HG03457 (cell line): ENCODE results near the gene CBLN3.

Experiments
- ATAC-seq: cut with Tn5 transposase; IDR thresholded peaks from one replicate; pipeline ENCODE4 v1.9.1; 2021; ENCODE audit warnings: moderate number of reproducible peaks; ENCODE audit not compliant: unreplicated experiment

Gene CBLN3

DNA sequence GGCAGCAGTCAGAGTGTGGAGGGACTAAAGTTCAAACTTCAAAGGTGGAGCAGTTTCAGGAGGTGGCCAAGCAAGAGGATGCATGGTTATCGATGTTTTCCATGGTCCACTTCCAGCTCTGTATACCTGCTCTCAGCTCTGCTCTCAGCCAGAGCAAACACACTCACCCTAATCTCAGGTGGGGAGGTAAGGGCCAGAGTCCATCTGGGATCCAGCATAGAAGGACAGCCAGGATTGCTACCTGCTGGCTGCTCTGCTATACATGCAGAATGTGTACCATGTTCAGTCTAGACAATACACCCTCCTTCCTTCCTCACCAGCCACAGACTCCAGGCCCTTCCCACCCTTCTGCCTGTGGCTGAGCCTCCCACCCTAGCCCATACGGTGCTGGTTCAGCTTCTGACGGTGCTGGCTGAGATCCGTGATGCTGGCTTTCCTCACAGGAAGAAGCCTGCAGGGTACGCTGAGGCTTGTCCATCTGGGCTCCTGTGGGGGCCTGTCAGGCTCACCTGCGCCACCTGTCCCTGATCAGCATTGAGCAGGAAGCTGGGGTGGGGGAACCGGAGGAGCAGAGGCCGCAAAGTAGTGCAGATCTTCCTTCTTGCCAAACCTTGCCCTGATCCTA, 2.4 kb downstream of the CBLN3 start:
- no peak for ATAC-seq

DNA sequence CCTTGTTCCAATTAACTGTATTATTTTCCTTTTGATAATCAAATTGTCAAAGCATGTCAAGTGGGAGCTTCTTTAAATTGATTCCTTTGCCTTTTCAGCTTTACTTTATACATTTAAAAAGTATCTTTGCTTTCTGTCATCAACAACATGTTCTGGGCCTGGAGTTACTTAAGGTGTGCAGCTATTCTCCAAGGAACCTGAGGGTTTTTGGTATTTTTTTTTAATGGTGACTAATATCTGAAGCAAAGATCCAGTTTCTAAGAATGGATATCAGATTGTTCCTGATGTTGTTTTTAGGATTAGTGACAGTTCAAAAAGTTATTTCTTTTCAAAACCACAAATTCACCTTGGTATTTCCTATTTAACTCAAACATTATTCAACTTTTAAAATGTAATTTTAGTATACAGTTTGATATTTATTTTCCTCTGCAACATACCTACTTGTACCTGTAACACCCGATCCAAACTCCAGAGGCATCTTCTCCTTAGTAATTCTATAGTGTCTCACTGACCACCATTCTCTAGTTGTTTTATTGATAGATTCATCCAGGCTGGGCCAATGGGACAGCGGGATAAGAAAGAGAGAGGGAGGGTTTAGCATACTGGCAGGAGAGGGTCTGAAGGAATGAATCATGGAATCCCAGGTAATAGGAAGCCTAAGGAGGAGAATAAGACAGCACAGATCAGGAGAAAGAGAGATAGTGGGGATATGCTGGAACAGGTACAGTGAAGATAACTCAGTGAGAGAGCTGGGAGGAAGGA, 3.1 kb downstream of the CBLN3 start:
- ATAC-seq: no peak

GRCh38 chr14:24425704-24426103, 3.8 kb downstream of the CBLN3 start:
- ATAC-seq: no peak

DNA sequence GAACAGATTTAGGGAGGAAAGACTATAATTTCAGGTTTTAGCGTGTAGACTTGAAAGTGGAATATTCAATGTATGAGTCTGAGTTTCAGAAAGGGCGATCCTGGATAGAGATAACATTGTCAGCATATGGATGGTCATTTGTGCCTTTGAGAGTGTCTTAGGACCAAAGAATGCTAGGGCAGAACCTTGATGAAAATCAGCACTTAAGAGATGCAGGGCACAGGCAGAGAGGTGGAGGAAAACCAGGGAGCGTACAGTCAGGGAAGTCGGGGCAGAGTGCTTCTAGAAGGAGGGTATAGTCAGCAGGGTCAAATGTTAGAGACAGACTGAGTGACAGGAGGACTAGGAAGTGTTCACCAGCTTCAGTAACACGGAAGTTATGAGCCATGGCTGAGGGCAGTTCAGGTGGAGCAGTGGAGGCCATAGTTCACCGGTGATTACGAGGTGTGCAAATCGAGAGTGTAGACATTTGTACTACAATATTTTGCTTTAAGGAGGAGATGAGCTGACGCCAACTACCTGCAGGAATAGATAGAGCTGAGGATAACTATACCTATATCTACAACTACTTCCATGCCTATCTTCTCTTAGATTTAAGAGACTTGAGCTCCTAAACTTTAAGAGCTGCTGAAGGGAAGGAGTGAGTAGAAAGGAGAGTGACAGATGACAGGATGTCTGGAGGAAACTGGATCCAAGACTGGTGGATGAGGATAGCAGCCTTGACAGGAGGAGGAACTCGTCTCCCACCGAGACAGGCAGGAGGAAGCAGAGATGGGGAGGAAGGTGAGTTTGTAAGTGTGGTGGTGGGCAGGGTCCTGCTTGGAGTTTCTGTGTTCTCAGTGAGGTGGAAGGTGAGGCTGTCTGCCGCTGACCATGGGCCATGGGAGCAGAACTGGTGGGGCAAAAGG, 6.5 kb downstream of the CBLN3 start:
- ATAC-seq: no peak

DNA sequence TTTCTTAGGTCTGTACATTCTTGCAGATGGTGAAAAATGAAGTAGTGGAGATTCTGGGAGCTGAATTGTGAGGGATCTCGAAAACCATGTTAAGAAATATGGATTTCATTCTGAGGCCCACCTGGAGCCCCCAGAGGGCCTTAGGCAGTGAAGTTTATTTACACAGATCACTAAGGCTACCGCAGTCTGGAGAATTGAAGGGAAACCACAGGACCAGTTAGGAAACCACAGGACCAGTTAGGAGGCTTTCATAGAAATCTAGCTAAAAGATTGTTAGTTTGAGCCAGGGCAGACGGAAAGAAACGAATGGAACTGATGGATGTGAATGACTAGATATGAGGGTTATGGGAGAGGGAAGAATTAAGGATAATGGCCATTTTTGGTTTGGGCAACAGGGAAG, 7.2 kb downstream of the CBLN3 start:
- no peak for ATAC-seq

DNA sequence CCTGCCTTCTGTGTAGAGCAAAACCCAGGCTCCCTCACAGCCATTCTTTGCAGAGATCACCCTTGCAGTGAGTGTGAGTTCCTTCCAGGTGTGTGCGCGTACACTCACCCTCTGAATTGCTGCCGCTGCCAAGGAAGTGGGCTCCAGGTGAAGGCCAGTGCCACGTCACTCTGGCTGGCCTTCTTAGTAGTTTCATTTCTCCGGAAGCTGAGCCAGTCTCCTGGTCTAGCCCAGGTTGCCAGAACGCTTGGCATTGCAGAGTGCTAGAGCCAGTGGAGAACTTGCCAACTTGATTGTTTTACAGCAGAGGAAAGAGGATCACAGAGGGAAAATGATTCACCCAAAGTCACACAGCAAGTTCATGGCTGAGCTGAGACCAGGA, 11.0 kb downstream of the CBLN3 start:
- ATAC-seq: no peak

DNA sequence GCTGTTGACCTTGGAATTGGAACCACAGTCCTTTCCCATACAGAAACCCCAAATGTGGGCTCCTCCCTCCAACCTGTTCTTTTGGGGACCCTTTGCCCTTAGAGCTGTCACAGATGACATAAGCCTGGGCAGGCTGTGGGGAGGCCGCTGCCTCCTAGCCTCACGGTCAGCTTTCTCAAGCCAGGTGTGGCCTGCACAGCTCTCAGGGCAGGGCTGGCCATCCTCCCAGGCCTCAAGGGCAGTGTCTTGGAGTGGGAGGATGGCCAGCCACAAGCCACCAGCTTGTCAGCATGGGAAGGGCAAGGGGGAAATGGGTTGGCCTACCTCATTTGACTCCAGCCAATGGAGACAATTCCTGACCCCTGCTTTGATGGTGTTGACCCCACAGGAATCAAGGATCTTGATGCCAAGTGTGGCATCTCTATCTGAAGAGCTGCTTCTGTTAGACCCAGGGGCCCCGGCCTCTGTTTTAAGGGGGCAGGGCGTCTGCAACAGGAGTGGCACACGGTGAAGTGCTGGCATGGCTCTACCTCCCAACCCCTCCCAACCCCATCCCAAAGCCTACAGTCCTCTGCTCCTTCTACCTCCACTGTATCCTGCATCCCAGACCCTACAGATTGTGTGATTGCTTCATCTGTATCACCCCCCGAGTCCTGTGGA, 11.5 kb downstream of the CBLN3 start:
- ATAC-seq: no peak

- no peak for ATAC-seq
Observed at GRCh38 chr14:24416932-24417619, 12.4 kb downstream of the CBLN3 start.

DNA sequence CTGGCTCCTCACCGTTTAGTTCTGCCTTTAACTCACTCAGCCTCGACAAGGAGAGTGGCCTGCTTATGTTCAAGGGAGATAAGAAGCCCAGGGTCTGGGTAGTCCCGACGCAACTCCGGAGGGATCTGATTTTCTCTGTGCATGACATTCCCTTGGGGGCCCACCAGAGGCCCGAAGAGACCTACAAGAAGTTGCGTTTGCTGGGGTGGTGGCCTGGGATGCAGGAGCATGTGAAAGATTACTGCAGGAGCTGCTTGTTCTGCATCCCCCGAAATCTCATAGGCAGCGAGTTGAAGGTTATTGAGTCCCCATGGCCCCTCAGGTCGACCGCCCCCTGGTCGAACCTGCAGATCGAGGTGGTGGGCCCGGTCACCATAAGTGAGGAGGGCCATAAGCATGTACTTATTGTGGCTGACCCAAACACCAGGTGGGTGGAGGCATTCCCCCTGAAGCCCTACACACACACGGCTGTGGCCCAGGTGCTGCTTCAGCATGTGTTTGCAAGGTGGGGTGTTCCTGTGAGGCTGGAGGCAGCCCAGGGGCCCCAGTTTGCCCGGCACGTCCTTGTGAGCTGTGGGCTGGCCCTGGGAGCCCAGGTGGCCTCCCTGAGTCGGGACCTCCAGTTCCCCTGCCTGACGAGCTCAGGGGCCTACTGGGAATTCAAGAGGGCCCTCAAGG, 13.1 kb downstream of the CBLN3 start:
- no peak for ATAC-seq

DNA sequence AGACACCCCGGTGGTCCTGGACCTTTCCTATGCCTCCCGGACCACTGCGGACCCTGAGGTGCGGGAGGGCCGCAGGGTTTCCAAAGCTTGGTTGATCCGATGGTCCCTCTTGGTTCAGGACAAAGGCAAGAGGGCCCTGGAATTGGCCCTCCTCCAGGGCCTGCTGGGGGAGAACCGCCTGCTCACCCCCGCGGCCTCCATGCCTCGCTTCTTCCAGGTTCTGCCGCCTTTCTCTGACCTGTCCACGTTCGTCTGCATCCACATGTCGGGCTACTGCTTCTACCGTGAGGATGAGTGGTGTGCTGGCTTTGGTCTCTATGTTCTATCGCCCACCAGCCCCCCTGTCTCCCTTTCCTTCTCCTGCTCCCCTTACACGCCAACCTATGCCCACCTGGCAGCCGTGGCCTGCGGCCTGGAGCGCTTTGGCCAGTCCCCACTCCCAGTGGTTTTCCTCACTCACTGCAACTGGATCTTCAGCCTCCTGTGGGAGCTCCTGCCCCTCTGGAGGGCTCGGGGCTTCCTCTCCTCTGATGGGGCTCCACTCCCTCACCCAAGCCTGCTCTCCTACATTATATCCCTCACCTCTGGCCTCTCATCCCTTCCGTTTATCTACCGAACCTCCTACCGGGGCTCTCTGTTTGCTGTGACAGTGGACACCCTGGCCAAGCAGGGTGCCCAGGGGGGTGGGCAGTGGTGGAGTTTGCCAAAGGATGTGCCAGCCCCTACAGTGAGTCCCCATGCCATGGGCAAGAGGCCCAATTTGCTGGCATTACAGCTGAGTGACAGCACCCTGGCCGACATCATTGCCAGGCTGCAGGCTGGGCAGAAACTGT, 13.8 kb downstream of the CBLN3 start:
- ATAC-seq: no peak

GRCh38 chr14:24414732-24415420, 14.6 kb downstream of the CBLN3 start:
- no peak for ATAC-seq

DNA sequence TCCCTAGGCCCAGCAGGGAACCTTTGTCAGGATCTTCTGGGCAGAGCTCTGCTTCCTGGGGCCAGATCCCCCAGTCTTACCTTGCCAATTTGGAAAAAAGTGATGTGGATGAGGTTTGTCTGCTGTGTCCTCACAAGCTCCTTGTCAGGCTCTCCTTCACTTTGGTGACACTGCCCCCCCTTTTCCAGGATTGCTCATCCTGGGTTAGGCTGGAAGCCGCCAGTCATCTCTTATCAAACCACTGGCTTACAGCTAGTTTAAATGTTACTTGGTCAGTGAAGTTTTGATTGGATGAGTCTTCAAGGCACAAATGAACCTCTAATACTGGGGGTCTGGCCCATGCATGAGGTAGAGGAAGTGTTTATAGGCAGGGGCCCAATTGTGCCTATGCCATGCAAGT, 15.4 kb downstream of the CBLN3 start:
- ATAC-seq: no peak

- no peak for ATAC-seq
Observed at GRCh38 chr14:24411443-24412389, 17.8 kb downstream of the CBLN3 start.

DNA sequence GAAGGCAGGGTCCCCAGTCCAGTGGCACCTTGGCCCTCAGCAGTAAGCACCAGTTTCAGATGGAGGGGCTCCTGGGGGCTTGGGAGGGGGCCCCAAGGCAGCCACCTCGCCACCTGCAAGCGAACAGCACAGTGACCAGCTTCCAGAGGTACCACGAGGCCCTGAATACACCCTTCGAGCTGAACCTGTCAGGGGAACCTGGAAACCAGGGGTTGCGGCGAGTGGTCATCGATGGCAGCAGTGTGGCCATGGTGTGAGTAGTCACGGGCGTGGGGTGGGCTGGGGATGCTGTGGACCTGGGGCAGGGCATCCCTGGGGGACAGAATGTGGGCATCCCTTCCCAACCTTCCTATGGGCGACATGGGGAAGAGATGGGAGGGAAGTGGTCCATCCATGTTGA, 19.5 kb downstream of the CBLN3 start:
- ATAC-seq: no peak

- no peak for ATAC-seq
Observed at GRCh38 chr14:24409192-24409591, 20.3 kb downstream of the CBLN3 start.

- no peak for ATAC-seq
Observed at GRCh38 chr14:24408764-24409163, 20.7 kb downstream of the CBLN3 start.

DNA sequence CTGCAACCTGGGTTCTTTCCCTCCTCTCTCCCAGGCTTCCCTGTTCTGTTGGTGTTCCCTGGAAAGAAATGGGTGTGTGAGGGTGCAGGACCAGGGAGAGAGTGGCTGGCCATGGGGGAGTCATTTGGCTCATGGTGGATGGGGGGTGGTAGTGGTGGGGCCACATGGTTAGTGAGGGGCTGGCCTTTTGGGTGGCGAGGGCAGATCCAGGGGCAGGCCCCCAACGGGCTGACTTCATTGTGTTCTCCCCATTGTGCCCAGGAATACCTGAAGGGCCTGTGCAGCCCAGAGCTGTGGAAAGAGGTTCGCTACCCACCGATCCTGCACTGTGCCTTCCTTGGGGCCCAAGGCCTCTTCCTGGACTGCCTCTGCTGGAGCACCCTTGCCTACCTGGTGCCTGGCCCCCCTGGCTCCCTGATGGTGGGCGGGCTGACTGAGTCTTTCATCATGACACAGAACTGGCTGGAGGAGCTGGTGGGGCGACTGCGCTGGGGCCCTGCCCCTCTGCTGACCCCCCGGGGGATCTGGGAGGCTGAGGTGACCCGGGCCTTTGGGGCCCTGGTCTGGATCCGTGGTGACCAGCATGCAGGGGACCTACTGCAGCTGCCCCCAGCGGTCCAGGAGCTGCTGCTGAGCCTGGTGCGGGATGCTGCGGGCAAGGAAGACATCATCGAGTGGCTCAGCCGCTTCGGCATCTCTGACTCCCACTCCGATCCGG, 21.7 kb downstream of the CBLN3 start:
- ATAC-seq: no peak
